ENCODE results near the gene BMP7. TPM values are rescaled to one million over a fixed set of nuclear protein-coding genes. Genes with fewer than 3 reads are reported as not detected.

BMP7 gene
- total and polyA plus RNA-seq, 2 of the 8 experiments (the other 6 are each of a cell fraction or from before 2014, with no cell fraction given) = 9.2 to 14.7 TPM

- Histone ChIP-seq H3K27ac (ENCODE audit: low read depth, low read length) (no peak overlapping the region), H2AK5ac (ENCODE audit: low read depth, low read length) (no peak overlapping the region), H3K23me2 (ENCODE audit: low read depth, low read length) (no peaks in the 10 kb centered on the region), H2BK5ac (ENCODE audit: low read depth, low read length) (no peak overlapping the region), H4K5ac (ENCODE audit: insufficient read length, low read depth, low read length) (no peak overlapping the region), H4K8ac (ENCODE audit: extremely low read depth, insufficient read depth, low read length) (no peak overlapping the region), H3K79me1 (ENCODE audit: low read depth, low read length) (no peaks in the 10 kb centered on the region), H2BK20ac (ENCODE audit: low read length) (no peak overlapping the region), H3K56ac (replicated peaks; ENCODE audit: insufficient read length, low read depth, low read length) (no peak overlapping the region), H3K4me3 (ENCODE audit: extremely low read depth in 1 of 4, insufficient read depth in 2 of 4, low read depth in 3 of 4, low read length in 4 of 4) (no peak overlapping the region), H3K4me2 (ENCODE audit: insufficient read depth in 1 of 2, low read depth in 2 of 2, low read length in 2 of 2) (no peak overlapping the region), H3K23ac (ENCODE audit: insufficient read length) (no peak overlapping the region), H2BK120ac (replicated peaks; ENCODE audit: low read depth, low read length) (no peak overlapping the region), H3K18ac (ENCODE audit: extremely low read depth, low read length) (no peak overlapping the region), H2BK12ac (ENCODE audit: low read depth, low read length) (no peak overlapping the region), H3K4me1 (replicated peaks in 1 of 4; ENCODE audit: control insufficient read depth in 3 of 4, insufficient read depth in 4 of 4, low read length in 3 of 4) (peaks cover 0 to 3% (median 1%) of the 10 kb centered on the region in 4 experiments; a peak in 3 of 7 replicates), H3K9me3 (ENCODE audit: insufficient read depth in 2 of 2, low read depth in 1 of 2, low read length in 1 of 2) (no peaks in the 10 kb centered on the region), H3K14ac (ENCODE audit: insufficient read length) (no peak overlapping the region), H3K9ac (replicated peaks in 1 of 4; ENCODE audit: extremely low read depth in 1 of 4, low read depth in 3 of 4, low read length in 3 of 4) (no peak overlapping the region), H3K4ac (replicated peaks; ENCODE audit: insufficient read length, low read depth, low read length) (no peak overlapping the region), H3K36me3 (ENCODE audit: control insufficient read depth in 2 of 4, insufficient read depth in 4 of 4, low read length in 3 of 4) (peaks cover 0 to 8% (median 0%) of the 10 kb centered on the region in 4 experiments; a peak in 2 of 8 replicates), H2AFZ (ENCODE audit: low read length) (no peak overlapping the region), H4K91ac (replicated peaks; ENCODE audit: insufficient read length, low read length) (no peak overlapping the region), H2BK15ac (ENCODE audit: low read length) (no peak overlapping the region), H3K27me3 (replicated peaks in 1 of 4; ENCODE audit: control insufficient read depth in 3 of 4, extremely low read depth in 1 of 4, insufficient read depth in 3 of 4, low read length in 3 of 4) (no peaks in the 10 kb centered on the region), H3K79me2 (ENCODE audit: control insufficient read depth in 1 of 2, insufficient read depth in 2 of 2, low read length in 2 of 2) (no peaks in the 10 kb centered on the region), H4K20me1 (replicated peaks in 1 of 2; ENCODE audit: control insufficient read depth in 1 of 2, insufficient read depth in 2 of 2, low read length in 2 of 2) (no peaks in the 10 kb centered on the region)
- POLR2A ChIA-PET (ENCODE audit: partially characterized antibody) = interaction anchor here (0.6 to 0.8 kb wide), 2 partner anchors 9 to 152 kb away, joined by 3 read pairs; no protein-coding TSS in a partner anchor
- FAIRE-seq (no peak), DNase-seq (ENCODE audit: low read depth in 1 of 2, low spot score in 2 of 2) (no peak)
- WGBS, 2 experiments (ENCODE audit: extremely low coverage in 1 of 2, insufficient coverage in 1 of 2, insufficient read length in 1 of 2, insufficient replicate concordance in 2 of 2, low coverage in 1 of 2, low lambda C conversion rate in 2 of 2, missing lambda C conversion rate in 1 of 2) = 87% methylated on average over 14 of the region's 14 CpGs; no CpG with 5 or more reads in 1 of the 2 experiments
- CTCF ChIA-PET (ENCODE audit: partially characterized antibody) = interaction anchor here (1.0 kb wide), 1 partner anchor 78 kb away, joined by 3 read pairs; no protein-coding TSS in a partner anchor
- TF ChIP-seq POLR2AphosphoS5 (IDR thresholded peaks at IDR 0.05; ENCODE audit: low read depth, low read length) (no peak), SRF (IDR thresholded peaks at IDR 0.05; ENCODE audit: low read depth, low read length) (no peak), KDM4A (IDR thresholded peaks at IDR 0.05; ENCODE audit: low read depth, low read length, severe bottlenecking) (no peak), ZNF274 (IDR thresholded peaks at IDR 0.05; ENCODE audit: borderline replicate concordance, extremely low read depth, low read length) (no peak), TAF7 (optimal IDR thresholded peaks at IDR 0.05; ENCODE audit: borderline replicate concordance, low read depth, low read length) (no peak), ATF2 (IDR thresholded peaks at IDR 0.05; ENCODE audit: low read length) (no peak)
Measured at GRCh38 chr20:57170343-57170742, 96.1 kb downstream of the BMP7 start.

Data from H1 (cell line).